Mucosa of descending colon (tissue), 3 donors: Measurements from ENCODE around the gene CLDN12. TPM values are rescaled to one million over a fixed set of nuclear protein-coding genes. Genes with fewer than 3 reads are reported as not detected.

ENCODE experiments used
- ATAC-seq: fragments of 200-7000 bp; cut with Tn5 transposase; one replicate; pipeline ENCODE4 v1.9.1; 2020; ENCODE audit warnings: mild to moderate bottlenecking, moderate library complexity
- DNase-seq, 3 donors: peaks; one replicate each; pipeline ENCODE4 v3.0.0-alpha.2; 2020
- H3K36me3 ChIP-seq: fragments of 200-600 bp; one replicate; pipeline ENCODE4 v1.8.0; 2021; ENCODE audit warnings: low read depth, mild to moderate bottlenecking
- H3K4me1 ChIP-seq: fragments of 200-600 bp; one replicate; pipeline ENCODE4 v1.8.0; 2021; ENCODE audit warnings: low read depth, mild to moderate bottlenecking
- H3K4me3 ChIP-seq: fragments of 200-600 bp; one replicate; pipeline ENCODE4 v1.8.0; 2021; ENCODE audit warnings: mild to moderate bottlenecking
- H3K9me3 ChIP-seq: fragments of 200-600 bp; one replicate; pipeline ENCODE4 v1.8.0; 2021; ENCODE audit warnings: mild to moderate bottlenecking
- CTCF ChIP-seq: fragments of 200-600 bp; IDR thresholded peaks from one replicate; pipeline ENCODE4 v1.8.0; 2022; ENCODE audit warnings: antibody characterized with exemption, mild to moderate bottlenecking
- intact Hi-C, 2 donors: fragments of 100-400 bp; cut with DNase I in 1 of 2; cut with micrococcal nuclease in 1 of 2; formaldehyde crosslinking; loops; one replicate each; pipeline versions ENCODE4 v1.11.0 to v1.11.1; 2022; cut with DNase I, micrococcal nuclease
- total RNA-seq, 3 donors: library from RNA; stranded (reverse); fragmentation: NEBNext Ultra II Directional in 2 of 3; extraction: Animal tissue kit (Norgen Biotek cat#: 25700) in 2 of 3; gene quantifications; one replicate each; pipeline versions ENCODE4 v1.2.1 to v1.2.4, GENCODE V29; 2021 to 2023
- donor health status: DM: no; HTN: no; CAD: no; lungs with moderate emphysema.
- donor health status: DM: no; HTN: no; CAD: no.
- donor health status: DM: no; HTN: yes; CAD: no.

CLDN12 gene
- total RNA-seq, 3 donors from 2014 or later: 43.4 to 66.6 (median 55.4) TPM

DNA sequence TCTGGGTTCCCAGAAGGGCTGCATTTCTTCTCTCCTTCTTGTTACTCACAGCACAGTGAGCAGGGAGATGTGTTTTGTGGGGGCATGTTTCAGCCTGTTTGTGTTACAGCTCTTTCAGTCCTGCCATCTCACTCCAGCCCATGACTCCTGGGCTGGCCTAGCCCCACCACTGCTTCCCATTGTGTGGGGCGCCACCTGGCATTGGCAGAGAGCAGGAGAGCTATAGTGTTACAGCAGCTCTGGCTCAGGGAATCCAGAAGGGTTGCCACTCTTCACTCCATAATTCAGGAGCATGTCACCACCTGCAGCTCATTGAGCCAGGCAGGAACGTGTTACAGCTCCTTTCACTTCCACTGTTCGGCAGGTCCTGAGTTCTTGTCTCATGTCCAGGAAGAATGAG is 30.0 kb downstream of the CLDN12 start:
- Histone ChIP-seq H3K4me3 (no peak overlapping the region), H3K9me3 (peaks cover 9% of the 10 kb centered on the region), H3K4me1 (no peaks in the 10 kb centered on the region), H3K36me3 (no peaks in the 10 kb centered on the region)
- no peak for DNase-seq
- no peak for TF ChIP-seq CTCF
- intact Hi-C loops: no loop called here
- no peak for ATAC-seq

DNA sequence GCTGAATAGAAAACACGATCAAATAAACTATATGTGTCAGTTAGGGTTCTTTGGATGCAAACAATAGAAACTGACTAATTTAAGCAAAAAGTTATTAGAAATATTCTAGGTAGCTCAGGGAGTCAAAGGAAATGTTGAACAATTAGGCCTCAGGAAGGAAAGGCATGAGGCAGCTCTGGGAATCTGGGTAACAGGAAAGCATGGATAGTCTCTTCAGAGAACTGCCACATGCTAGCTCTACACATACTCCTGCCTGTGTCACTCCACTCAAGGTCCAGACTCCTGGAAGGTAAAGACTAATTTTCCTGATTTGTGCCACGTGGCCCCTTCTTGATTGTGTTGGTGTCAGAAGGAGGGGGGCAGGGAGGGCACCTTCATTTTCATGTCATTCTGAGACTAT is 42.4 kb downstream of the CLDN12 start:
- TF ChIP-seq CTCF: no peak
- Histone ChIP-seq H3K4me3 (no peak overlapping the region), H3K9me3 (no peaks in the 10 kb centered on the region), H3K36me3 (no peaks in the 10 kb centered on the region), H3K4me1 (no peaks in the 10 kb centered on the region)
- ATAC-seq (no peak), DNase-seq (no peak)
- intact Hi-C loops: no loop called here

DNA sequence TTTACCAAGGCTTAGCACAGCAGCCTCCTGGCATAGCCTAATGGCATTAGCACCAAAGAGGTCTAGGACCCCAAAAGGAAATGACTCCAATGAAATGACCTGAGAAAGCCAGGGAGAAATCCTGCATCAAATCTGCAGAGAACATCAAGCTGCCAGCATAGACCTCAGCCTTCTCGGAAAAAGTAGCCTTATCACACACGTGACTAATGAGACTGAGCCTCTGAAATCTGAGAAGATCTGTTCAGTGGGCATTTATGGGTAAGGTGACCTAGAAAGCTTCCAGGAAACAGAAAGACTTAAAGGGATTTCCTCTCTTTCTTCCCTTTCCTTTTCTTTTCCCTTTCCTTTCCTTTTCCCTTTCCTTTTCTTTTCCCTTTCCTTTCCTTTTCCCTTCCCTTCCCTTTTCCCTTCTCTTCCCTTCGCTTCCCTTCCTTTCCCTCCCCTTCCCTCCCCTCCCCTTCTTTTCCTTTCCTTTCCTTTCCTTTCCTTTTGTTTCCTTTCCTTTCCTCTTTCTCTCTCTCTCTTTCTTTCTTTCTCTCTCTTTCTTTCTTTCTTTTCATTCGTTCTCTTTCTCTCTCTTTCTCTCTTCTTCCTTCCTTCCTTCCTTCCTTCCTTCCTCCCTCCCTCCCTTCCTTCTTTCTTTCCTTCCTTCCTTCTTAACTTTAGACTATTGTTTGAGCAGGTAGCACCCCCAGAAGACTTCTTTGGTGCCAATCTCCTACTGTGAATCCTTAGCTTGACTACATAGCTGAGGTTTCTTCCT is 43.1 kb downstream of the CLDN12 start:
- DNase-seq: no peak
- ATAC-seq: no peak
- Histone ChIP-seq H3K4me1 (no peaks in the 10 kb centered on the region), H3K36me3 (no peaks in the 10 kb centered on the region), H3K9me3 (no peaks in the 10 kb centered on the region), H3K4me3 (no peak overlapping the region)
- intact Hi-C loops: no loop called here
- TF ChIP-seq CTCF: no peak

GRCh38 chr7:90453259-90453891 is 50.1 kb downstream of the CLDN12 start:
- TF ChIP-seq CTCF: no peak
- H3K9me3 ChIP-seq: no peaks in the 10 kb centered on the region

GRCh38 chr7:90453931-90454330 is 50.7 kb downstream of the CLDN12 start:
- Histone ChIP-seq H3K9me3 (no peaks in the 10 kb centered on the region), H3K4me1 (no peaks in the 10 kb centered on the region), H3K36me3 (no peaks in the 10 kb centered on the region), H3K4me3 (no peak overlapping the region)
- DNase-seq (no peak), ATAC-seq (no peak)
- TF ChIP-seq CTCF: no peak
- intact Hi-C loops: loop anchor here in 1 of 2 donors (10.0 kb wide), 1 partner anchor 581 kb away; no protein-coding TSS in a partner anchor

More at GRCh38 chr7:90453259-90453891, 50.1 kb downstream of the CLDN12 start:
- Histone ChIP-seq H3K4me1 (no peaks in the 10 kb centered on the region), H3K4me3 (no peak overlapping the region), H3K36me3 (no peaks in the 10 kb centered on the region)
- no peak for DNase-seq
- intact Hi-C loops: loop anchor here in 1 of 2 donors (10.0 kb wide), 1 partner anchor 581 kb away; no protein-coding TSS in a partner anchor
- ATAC-seq: no peak
